HG03457 (cell line): ENCODE results near the gene ITPR2.
A peak's percentile ranks its signal among the peaks of the same experiment; 100 is the strongest.

Experiments used
- ATAC-seq: cut with Tn5 transposase; IDR thresholded peaks from one replicate; pipeline ENCODE4 v1.9.1; 2021; ENCODE audit warnings: moderate number of reproducible peaks; ENCODE audit not compliant: unreplicated experiment

ITPR2 gene

DNA sequence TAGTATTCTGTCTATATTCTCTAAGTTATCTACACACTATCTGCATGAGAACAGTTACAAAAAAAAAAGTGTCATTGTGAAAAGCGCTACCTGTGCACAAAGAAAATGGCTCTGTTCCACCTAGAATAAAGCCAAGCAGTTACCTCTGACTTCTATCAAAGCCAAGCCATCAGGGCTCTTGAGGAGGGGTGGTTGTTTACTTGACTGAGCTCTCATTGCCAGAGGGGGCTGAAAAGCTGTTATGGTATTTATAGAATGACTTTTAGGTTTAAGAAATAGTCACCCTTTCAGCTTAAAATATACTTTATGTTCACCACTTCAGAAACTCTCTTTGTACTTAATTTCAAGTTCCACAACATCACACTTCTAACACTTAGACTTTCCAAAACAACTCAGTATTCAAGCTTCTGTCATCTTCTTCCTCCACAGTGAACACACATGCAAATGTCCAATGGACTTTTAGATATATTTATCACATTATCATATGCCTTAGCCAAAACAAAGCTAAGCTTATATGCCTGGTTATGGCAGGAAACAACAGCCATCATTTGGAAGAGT, 7.5 kb downstream of the ITPR2 start:
- ATAC-seq, result no peak

DNA sequence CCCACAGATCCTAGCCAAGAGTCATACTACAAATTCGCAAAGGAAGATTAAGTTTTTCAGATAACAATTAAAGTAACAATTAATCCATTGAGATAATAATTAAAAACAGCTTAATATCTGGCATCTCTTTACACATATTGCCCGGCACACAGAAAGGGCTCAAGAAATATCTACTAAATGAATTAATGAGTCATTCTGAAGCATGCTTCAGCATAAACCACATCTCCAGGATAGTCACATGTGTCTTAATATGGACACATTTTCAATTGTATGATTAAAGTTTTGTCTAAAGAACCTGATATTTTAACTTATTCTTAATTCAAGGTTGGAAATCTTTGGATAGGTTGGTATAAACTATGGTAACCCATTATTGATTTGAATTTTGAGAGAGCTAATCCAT, 9.6 kb downstream of the ITPR2 start:
- no peak for ATAC-seq

DNA sequence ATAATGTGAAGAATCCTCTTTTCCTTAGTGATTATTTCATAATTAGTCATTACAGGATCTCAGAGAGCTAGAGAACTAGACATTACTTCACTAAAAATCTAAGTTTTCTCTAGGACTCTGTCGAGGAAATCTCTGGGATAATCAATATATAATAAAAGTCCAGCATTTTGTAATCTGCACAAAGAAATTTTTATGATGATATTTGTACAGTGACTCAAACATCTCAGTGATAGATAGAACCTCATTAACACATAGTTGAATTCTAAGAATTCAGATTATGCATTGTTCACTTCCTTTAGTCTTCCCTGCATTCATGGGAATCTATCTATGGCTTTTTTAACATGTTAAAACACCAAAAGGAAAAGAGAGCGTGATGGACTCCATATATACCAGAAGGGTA, 11.0 kb downstream of the ITPR2 start:
- no peak for ATAC-seq

DNA sequence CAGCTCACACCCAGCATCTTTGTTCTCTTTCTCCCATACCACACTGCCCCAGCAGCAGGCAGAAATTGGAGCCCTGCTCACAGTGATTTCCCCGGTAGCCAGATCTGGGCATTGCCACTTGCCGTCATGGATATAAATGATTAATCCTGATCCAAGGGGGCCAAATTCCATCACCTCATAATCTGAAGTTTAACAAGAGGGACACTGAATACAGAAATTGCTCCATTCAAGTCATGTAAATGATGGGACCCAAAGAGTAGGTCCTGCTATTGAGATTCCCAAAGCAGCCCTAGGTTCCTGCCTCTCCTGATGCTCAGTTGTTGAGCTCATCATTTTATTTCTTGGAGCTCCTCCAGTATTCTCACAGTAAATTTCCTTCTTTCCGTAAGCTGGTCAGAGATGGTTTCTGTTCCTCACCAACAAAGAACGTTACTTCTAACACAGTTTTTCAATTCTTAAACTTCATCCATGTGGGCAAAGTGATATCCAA, 11.7 kb downstream of the ITPR2 start:
- no peak for ATAC-seq

DNA sequence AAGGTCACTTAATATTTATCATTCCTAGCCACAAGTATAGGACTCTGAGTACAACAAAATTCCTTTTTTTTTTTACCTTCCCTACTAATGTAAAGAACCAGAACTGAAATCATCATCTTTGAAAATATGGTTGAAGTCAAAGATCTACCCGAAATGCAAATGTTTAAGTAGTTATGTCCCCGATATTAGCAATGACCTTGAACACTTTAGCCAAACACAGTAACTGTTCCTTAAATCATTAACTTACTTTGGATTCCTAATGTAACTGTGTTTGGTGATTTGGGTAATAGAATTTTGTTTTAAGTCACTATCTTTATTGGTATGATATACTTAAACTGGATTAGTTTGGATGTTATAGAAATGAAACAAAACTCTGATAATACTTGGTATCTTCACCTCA, 14.4 kb downstream of the ITPR2 start:
- no peak for ATAC-seq

DNA sequence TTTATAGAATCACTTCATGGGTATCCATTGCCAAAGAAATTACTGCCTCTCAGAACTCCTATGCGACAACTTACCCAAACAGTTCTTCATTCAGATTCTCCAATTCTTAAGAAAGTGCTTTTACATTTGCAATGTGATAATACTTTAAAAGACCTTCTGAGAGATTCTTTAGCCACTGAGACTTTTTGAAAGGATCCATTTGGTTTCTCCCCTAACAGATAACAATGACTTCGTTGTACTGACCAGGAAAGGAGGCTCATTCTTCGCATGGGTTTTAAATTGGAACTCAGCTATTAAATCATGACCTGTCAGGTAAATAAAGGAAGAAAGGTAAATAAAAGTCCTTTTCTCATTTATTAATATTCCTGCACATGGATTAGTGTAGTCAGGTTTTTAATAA, 14.8 kb downstream of the ITPR2 start:
- no peak for ATAC-seq

DNA sequence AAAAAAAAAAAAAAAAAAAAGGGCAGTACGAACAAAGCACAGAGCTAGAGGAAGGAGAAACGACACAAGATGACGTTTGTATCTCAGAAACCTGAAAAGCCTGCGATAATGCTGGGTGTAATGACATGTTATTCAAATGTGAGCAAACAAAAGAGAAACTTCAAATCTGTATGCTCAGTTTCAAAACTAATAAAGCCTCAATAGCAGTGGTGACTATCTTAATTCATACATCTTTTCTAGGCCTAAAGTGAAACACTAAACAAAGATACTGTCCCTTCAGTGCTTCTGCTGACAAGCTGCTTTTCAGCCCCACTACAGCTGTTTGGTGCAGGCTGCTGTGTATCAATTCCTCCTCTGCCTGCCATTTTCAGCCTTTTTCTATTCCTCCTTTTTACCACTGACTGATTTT, 15.8 kb downstream of the ITPR2 start:
- ATAC-seq, result peak; percentile 79

DNA sequence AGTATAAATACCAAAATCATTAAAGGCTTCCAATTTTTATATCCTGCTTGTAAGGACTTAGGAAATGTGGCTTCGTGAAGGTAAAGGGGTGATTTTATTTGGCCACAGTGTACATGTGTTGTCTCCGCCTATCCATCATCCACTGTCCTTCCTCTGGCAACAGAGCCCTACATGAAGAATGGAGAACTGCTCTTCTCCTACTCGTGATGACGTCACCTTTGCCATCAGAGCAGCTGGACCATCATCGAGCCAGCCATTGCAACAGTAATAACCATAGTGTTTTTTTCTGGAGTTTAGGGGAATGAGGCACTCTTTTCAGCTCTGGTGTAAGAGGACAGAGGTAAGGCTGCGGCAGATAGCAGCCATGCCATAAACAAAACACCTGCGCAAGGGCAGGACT, 19.2 kb downstream of the ITPR2 start:
- ATAC-seq, result no peak

DNA sequence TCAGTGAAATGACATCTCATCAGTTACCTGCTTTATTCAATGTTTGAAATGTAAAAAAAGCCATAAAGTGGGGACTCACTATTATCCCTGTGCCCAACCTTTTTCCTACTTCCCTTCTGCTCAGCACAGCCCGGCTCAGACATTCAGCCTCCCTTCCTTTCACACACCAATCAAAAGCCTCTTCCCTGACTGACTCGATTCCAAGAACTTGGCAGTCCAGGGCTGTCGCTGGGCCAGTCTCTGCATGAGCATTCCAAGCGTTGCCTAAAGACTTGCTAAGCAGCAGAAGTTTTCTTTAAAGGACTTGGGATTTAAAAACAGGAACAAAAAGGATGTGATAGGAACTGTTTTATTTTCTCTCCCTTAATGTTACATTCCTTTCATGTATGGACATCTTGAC, 22.7 kb downstream of the ITPR2 start:
- no peak for ATAC-seq

DNA sequence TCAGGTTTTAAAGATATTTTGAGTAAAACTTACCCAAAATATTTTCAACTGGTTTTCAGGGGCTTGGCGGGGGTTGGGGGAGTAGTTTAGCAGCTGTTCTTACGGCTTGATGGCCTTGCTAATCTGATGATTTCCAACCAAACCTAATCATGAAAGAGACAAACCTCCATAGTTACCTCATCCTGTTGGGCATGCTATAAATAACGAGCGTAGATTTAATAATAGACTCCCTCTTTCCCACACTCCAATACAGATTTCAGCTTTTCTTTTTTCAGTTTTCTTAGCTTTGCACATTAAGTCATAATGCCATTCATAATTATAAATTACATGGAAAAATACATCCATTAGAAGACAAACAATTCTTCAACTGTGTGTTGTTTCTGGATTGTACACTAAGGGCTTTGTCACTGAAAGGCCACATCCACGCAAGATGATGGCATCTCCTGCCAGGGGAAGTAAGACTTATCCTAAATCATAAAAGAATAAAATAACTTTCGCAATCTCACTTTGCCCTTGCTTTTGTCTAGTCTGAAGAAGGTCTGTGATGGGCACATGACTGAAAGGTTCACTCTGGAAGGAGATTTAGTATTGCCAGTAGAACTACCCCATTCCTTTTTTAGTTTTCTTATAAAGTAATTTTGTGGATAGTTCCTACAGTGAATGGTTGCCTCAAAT, 23.2 kb downstream of the ITPR2 start:
- no peak for ATAC-seq

DNA sequence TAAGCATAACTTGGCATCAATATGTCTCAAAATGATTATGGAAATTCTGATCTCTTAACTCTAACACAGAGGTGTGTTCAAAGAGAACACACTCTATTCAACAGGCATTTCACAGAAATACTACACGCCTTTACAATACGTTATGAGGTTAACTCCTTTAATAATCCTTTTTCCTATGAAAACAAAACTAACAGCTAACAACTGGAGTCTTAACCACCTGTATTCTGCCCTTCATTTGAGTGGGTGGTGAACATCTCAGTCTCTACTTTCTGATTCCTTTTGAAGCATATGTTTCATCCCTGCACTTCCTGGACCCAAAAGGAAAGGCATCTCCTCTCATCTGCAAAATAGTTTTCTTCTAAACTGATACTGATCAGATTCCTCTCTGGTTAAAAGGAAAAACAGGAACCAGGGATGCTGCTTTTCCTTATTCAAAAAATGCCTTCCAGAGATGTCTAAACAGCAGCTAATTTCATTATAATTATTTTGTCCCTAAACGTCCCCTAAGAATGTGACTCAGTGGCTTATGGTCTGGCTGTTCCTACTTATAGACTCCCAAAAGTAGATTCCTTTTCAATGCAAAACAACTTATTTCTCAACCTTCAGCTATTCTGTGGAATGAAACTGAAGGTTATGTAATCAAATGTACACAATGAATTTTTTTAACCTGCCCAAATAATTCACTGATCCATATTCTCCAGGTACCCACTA, 24.1 kb downstream of the ITPR2 start:
- ATAC-seq, result no peak

DNA sequence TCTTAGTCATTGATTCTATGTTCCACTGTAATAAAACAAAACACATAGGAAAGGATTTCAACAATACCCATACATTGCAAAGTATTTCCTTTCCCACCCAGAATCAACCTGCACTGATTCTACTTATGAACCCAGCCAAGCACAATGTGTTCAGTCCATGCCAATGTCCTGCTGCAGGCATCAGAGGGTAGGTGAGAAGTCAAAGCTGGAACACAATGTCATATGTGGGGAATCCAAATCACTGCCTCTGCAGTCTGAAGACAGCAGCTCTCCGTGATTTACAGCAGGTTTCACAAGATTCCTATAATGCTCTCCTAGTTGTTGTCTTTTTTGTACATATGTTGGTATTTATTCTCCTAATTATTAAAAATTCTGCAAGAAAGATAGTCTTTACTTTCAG, 25.7 kb downstream of the ITPR2 start:
- ATAC-seq, result no peak

DNA sequence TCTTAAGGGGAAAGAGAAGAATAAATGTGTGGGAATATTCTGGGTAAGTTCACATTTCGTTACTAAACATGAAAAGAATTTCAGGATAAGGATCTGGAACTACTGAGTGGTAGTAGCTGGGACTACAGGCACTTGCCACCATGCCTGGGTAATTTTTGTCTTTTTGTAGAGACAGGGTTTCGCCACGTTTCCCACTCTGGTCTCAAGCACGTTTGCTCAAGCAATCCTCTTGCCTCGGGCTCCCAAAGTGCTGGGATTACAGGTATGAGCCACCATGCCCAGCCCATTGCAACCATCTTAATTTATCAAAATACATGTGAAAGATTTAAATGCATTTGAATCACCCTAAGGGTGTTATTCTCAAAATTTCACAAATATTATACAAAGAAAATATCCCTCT, 26.4 kb downstream of the ITPR2 start:
- ATAC-seq, result no peak

DNA sequence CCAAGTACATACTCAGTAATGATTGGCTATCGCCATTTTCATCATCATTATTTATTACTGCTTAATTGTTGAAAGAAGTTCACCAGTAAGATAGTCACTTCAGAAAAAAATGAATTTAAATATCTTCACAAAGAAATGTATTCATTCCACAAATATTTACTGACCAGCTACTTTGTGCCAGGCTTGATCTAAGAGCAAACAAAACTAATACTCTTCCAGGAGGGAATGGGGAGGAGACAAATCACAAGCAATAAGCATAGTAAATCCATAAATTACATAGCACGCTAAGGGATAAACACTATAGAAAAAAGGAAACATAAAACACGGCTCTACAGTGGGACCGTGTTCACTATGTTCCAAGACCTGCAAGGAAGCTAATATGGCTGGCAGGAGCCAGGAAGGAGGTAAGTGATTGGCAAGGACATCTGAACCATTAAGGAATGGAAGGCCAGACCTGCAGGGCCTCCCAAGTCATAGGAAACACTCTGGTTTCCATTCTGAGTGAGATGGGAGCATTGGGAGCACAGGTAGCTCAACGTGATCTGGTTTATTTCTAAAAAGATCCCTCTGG, 27.5 kb downstream of the ITPR2 start:
- ATAC-seq, result no peak

DNA sequence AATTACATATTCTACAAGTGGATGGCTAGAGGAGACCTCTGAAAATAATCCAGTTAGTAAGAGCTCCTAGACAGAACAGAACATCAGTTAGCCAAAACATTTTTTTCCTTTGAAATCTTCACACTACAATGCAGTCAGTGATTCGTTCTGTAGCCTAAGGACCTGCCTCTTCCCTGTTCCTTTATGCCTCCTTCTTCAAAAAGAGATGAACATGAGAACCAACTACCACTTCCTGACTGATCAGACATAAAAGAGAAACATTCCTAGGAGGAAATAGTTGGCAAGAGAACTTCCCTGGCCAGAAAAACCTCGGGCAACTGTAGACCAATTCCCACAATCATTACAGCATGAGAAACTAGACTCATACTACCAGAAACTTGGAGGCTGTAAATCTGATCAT, 29.4 kb downstream of the ITPR2 start:
- no peak for ATAC-seq

DNA sequence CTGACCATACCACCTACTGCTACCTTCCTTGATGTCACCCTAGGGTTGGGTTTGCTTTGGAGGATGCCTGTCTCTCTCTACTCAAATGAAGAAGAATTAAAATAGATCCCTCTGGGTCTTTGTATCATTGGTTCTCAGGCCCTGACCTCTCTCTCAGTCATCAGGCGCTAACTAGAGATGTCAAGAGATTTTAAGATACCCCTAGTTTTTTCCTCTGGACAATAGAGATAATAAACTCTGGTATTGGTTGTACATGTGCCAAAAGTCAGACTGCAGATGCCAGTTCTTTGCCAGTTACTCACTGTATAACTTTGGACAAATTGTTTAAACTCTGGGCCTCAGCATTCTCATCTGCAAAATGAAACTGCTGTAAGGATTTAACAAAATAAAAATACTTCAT, 31.5 kb downstream of the ITPR2 start:
- ATAC-seq, result no peak

DNA sequence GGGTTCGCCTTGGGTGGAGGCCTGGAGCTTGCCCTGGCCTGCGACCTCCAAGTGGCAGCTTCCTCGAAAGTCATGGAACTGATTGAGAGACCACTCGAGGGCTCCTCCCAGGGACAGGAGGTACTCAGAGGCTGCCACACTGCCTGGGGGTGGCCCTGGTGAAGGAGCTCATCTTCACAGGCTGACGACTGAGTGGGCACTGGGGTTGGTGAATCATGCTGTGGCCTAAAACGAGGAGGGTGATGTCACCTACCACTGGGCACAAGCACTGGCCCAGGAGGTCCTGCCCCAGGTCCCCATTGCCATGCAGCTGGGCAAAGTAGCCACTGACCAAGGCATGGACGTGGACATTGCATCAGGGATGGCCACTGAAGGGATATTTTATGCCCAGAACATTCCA, 32.1 kb downstream of the ITPR2 start:
- ATAC-seq, result no peak

DNA sequence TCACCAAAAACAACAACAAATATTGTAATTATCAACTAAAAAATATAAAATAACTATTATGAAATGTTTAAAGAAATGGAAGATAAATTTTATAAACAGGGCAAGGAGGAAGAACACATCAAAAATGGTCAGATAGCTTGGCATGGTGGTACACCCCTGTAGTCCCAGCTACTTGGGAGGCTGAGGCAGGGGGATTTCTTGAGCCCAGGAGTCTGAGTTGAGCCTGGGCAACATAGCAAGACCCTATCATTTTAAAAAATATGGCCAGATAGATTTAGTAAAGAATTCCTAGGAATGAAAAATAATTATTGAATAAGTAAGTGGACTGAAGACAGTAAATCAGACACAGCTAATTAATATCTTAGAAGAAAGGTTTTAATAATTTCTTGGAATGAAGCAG, 32.6 kb downstream of the ITPR2 start:
- ATAC-seq, result no peak

DNA sequence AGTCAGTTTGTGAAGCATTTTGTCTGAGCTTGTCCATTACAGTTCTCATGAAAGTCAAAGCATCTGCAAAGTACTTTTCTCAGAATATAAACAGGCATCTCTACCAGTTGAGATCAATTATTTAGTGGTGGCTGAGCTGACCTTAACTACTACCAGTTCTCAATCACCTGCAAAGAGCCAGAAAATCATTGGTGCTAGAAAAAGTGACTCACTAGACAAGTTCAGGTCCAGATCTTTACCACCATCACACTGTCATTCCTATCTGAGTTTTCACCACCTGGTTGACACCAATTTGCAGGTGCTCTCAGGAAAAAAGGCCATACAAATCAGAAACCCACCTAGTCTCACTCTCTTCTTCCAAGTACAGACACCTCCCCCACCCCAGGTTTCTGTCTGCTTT, 33.3 kb downstream of the ITPR2 start:
- ATAC-seq, result no peak

DNA sequence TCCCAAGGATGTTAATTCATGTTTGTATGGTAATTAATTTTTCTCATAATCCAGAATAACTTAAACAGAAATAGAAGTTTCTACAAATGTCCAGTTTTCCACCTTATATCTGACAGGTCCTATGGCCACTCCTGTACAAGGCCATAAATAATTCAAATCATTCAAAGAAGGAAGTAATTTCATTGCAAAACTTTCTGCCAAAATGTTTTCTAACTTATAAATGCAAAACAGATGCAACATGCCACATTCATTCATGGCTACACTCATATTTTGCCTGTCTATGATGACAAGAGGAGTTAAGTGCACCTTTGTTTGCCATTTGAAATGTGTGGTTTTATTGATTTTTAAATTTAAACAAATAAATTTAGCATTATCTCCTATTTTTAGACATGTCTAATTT, 34.4 kb downstream of the ITPR2 start:
- ATAC-seq, result no peak

DNA sequence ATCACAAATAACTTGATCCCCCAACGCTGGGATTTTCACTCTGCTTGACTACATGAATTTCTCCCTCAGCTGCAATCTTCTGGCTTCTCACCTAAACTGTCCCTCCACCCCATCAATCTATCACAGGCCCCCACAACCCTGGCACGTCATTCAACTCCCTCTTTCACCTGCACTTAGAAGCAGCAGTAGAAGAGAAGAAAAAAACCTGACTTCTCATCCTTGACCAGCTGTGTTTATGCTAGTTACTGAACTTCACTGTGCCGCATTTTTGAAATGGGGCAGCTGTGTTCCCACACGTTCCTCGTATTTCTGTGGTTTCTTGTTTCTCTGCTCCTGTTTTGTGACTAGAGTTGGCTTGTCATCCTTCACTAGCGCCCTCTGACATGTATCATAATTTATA, 35.0 kb downstream of the ITPR2 start:
- ATAC-seq, result no peak

DNA sequence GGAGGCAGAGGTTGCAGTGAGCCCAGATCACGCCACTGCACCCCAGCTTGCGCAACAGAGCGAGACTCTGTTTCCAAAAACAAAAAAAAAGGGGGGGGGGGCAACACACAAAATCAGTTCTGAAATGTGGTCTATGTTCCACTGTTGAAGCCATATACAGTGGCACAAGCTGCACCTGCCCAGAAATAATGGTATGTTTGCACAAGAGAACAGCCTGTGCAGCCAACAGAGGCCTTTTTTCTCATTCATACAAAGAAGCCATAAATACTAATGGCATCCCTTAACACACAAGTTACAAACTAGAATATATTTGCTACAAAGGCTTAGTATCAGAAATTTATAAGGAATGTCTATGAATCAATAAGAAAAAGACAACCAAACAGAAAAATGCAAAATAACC, 37.1 kb downstream of the ITPR2 start:
- ATAC-seq, result no peak
